GM12878 (cell line): ENCODE measurements around the gene AKAP11. TPM values are rescaled to one million over a fixed set of nuclear protein-coding genes. Genes with fewer than 3 reads are reported as not detected.
A peak's percentile ranks its signal among the peaks of the same experiment; 100 is the strongest.

Source experiments
- ATAC-seq: fragments of 200-7000 bp; cut with Tn5 transposase; 3 replicates; pipeline ENCODE4 v1.9.1; 2020; ENCODE audit warnings: mild to moderate bottlenecking, moderate library complexity
- BruUV-seq: library from RNA; stranded (reverse); fragments of 400-500 nt; replicated peaks from 2 replicates; lab custom pipeline; 2021; lab: Mats Ljungman, UMichigan
- CTCF ChIA-PET: fragments of 300-600 bp; sonication (Branson Sonifier 250); formaldehyde crosslinking; extraction: SDS; loops from one replicate; lab custom pipeline; 2021; ENCODE audit warnings: inconsistent platforms; lab: Yijun Ruan, JAX
- POLR2A ChIA-PET: fragments of 350-600 bp; formaldehyde crosslinking; extraction: SDS; loops from one replicate; lab custom pipeline; 2021; ENCODE audit warnings: inconsistent platforms; lab: Charles Lee
- RAD21 ChIA-PET: fragments of 300-600 bp; sonication (Branson Sonifier 250); formaldehyde crosslinking; loops from one replicate; lab custom pipeline; 2023; ENCODE audit warnings: antibody characterized with exemption; ENCODE audit not compliant: unreplicated experiment; lab: Charles Lee
- SMC1A ChIA-PET: fragments of 300-600 bp; sonication (Branson Sonifier 250); formaldehyde crosslinking; loops from one replicate; lab custom pipeline; 2023; ENCODE audit not compliant: unreplicated experiment, uncharacterized antibody; lab: Charles Lee
- DNase-seq: peaks from one replicate; pipeline ENCODE4 v3.0.0-alpha.2; 2011; ENCODE audit warnings: low read depth, low spot score
- FAIRE-seq: peaks from 3 replicates; lab custom pipeline; 2011; peaks lifted over from hg19 to GRCh38; lab: Jason Lieb, UNC
- H2AFZ ChIP-seq: 2 replicates; pipeline ENCODE4 v1.6.0; 2011; ENCODE audit warnings: low read depth, low read length, control low read depth; ENCODE audit not compliant: control insufficient read depth
- H3K27ac ChIP-seq: 2 replicates; pipeline ENCODE4 v1.5.1; 2011; ENCODE audit warnings: control low read depth; ENCODE audit not compliant: control insufficient read depth, insufficient read depth
- H3K27me3 ChIP-seq, 2 experiments: replicated peaks in 1 of 2; 2 replicates each; pipeline versions ENCODE4 v1.6.0 to v1.6.1; 2011; ENCODE audit warnings: low read length in 1 of 2; ENCODE audit not compliant: control insufficient read depth in 2 of 2, insufficient read depth in 2 of 2
- H3K36me3 ChIP-seq, 2 experiments: 2 replicates each; pipeline ENCODE4 v1.5.1; 2011; ENCODE audit warnings: low read length in 1 of 2; ENCODE audit not compliant: control insufficient read depth in 2 of 2, insufficient read depth in 2 of 2
- H3K4me1 ChIP-seq: 2 replicates; pipeline ENCODE4 v1.6.1; 2011; ENCODE audit warnings: mild to moderate bottlenecking, low read length, moderate library complexity, mixed read lengths; ENCODE audit not compliant: control insufficient read depth, insufficient read depth
- H3K4me2 ChIP-seq: 2 replicates; pipeline ENCODE4 v1.6.0; 2011; ENCODE audit warnings: control low read depth; ENCODE audit not compliant: control insufficient read depth, insufficient read depth
- H3K4me3 ChIP-seq: fragments of 200-600 bp; sonication (generic); 2 replicates; pipeline ENCODE4 v1.5.1; 2016
- H3K79me2 ChIP-seq: 2 replicates; pipeline ENCODE4 v1.6.0; 2011; ENCODE audit warnings: low read length; ENCODE audit not compliant: control insufficient read depth, insufficient read depth
- H3K9ac ChIP-seq: 2 replicates; pipeline ENCODE4 v1.8.0; 2011; ENCODE audit warnings: low read length, control low read depth, mixed read lengths; ENCODE audit not compliant: control insufficient read depth, insufficient read depth
- H3K9me3 ChIP-seq: replicated peaks from 3 replicates; pipeline ENCODE4 v1.5.1; 2011; ENCODE audit warnings: mild to moderate bottlenecking, low read length; ENCODE audit not compliant: control insufficient read depth, insufficient read depth
- H4K20me1 ChIP-seq: 2 replicates; pipeline ENCODE4 v1.6.0; 2011; ENCODE audit not compliant: control insufficient read depth, insufficient read depth
- ATF2 ChIP-seq: IDR thresholded peaks from 2 replicates; pipeline ENCODE4 v1.6.1; 2012; ENCODE audit warnings: low read length, inconsistent platforms
- BCL11A ChIP-seq: IDR thresholded peaks from 2 replicates; pipeline ENCODE4 v1.6.1; 2011; ENCODE audit warnings: low read depth, low read length
- CHD1 ChIP-seq: IDR thresholded peaks from 2 replicates; pipeline ENCODE4 v1.6.1; 2012; ENCODE audit warnings: low read depth, low read length, improper control_type of control experiment
- EZH2 ChIP-seq: IDR thresholded peaks from 2 replicates; pipeline ENCODE4 v1.6.1; 2012; ENCODE audit warnings: low read depth, mild to moderate bottlenecking, control low read depth, inconsistent platforms, low read length, borderline replicate concordance; ENCODE audit not compliant: control insufficient read depth
- FOXK2 ChIP-seq: fragments of 450-650 bp; IDR thresholded peaks from 2 replicates; pipeline ENCODE4 v1.6.1; 2017; ENCODE audit warnings: mild to moderate bottlenecking, moderate library complexity
- IRF5 ChIP-seq: fragments of 450-650 bp; IDR thresholded peaks from 2 replicates; pipeline ENCODE4 v1.6.1; 2017; ENCODE audit warnings: borderline replicate concordance
- KDM1A ChIP-seq: fragments of 200-600 bp; sonication (generic); IDR thresholded peaks from 2 replicates; pipeline ENCODE4 v1.6.1; 2016; ENCODE audit warnings: borderline replicate concordance
- KLF5 ChIP-seq: fragments of 450-650 bp; IDR thresholded peaks from 2 replicates; pipeline ENCODE4 v1.6.1; 2014; ENCODE audit warnings: mild to moderate bottlenecking; ENCODE audit not compliant: partially characterized antibody
- MTA3 ChIP-seq: IDR thresholded peaks from 2 replicates; pipeline ENCODE4 v1.6.1; 2012; ENCODE audit warnings: low read length, inconsistent platforms, borderline replicate concordance
- PML ChIP-seq: IDR thresholded peaks from 2 replicates; pipeline ENCODE4 v1.6.1; 2012; ENCODE audit warnings: low read length, inconsistent platforms
- POLR2AphosphoS5 ChIP-seq: IDR thresholded peaks from 2 replicates; pipeline ENCODE4 v1.6.1; 2011; ENCODE audit warnings: mild to moderate bottlenecking, low read length, inconsistent platforms
- RB1 ChIP-seq: fragments of 450-650 bp; formaldehyde crosslinking; IDR thresholded peaks from 2 replicates; pipeline ENCODE4 v1.6.1; 2017; ENCODE audit warnings: mild to moderate bottlenecking, borderline replicate concordance
- SREBF1 ChIP-seq: IDR thresholded peaks from 2 replicates; pipeline ENCODE4 v1.6.1; 2012; ENCODE audit warnings: mild to moderate bottlenecking, low read length
- SUPT20H ChIP-seq: IDR thresholded peaks from 2 replicates; pipeline ENCODE4 v1.6.1; 2011; ENCODE audit warnings: low read depth, mild to moderate bottlenecking, low read length, moderate library complexity, borderline replicate concordance; ENCODE audit not compliant: control insufficient read depth
- TAF1 ChIP-seq: IDR thresholded peaks from 2 replicates; pipeline ENCODE4 v1.6.1; 2011; ENCODE audit warnings: mild to moderate bottlenecking, low read depth, low read length, borderline replicate concordance
- TBL1XR1 ChIP-seq: IDR thresholded peaks from 2 replicates; pipeline ENCODE4 v1.6.1; 2012; ENCODE audit warnings: low read depth, low read length, improper control_type of control experiment
- TCF12 ChIP-seq: IDR thresholded peaks from 2 replicates; pipeline ENCODE4 v1.6.1; 2011; ENCODE audit warnings: low read depth, mild to moderate bottlenecking, low read length
- YY1 ChIP-seq: IDR thresholded peaks from 2 replicates; pipeline ENCODE4 v1.6.1; 2011; ENCODE audit warnings: low read depth, mild to moderate bottlenecking, low read length
- ZBTB4 ChIP-seq: fragments of 450-650 bp; formaldehyde crosslinking; IDR thresholded peaks from 2 replicates; pipeline ENCODE4 v1.4.0; 2022; ENCODE audit warnings: mild to moderate bottlenecking, moderate library complexity
- ZNF217 ChIP-seq: fragments of 450-650 bp; IDR thresholded peaks from 2 replicates; pipeline ENCODE4 v1.6.1; 2017; ENCODE audit warnings: antibody characterized with exemption, mild to moderate bottlenecking
- ZNF274 ChIP-seq: IDR thresholded peaks from one replicate; pipeline ENCODE4 v1.8.0; 2011; ENCODE audit not compliant: insufficient read length, insufficient read depth
- WGBS: methylation state at CpG from one replicate; pipeline ENCODE4 v1.1.6; 2016; ENCODE audit warnings: low lambda C conversion rate; ENCODE audit not compliant: insufficient replicate concordance, insufficient coverage; ENCODE audit errors: missing lambda C conversion rate; 5-methylcytosine and 5-hydroxymethylcytosine counted together
- in situ Hi-C: fragments of 300-500 bp; cut with MboI; formaldehyde crosslinking; loops from 9 replicates; pipeline ENCODE4 v1.14.3; 2018; ENCODE audit warnings: mixed read lengths
- intact Hi-C: fragments of 100-400 bp; cut with micrococcal nuclease; formaldehyde crosslinking; loops from one replicate; pipeline ENCODE4 v1.14.2; 2022; ENCODE audit not compliant: unreplicated experiment
- polyA plus RNA-seq, 11 experiments: library from polyadenylated mRNA; depleted of rRNA in 4 of 11; unstranded in 6 of 11; stranded (reverse) in 5 of 11; fragments of >200 nt; fragmentation: Nextera tagmentation in 4 of 11; fragmentation: Illumina TruSeq in 1 of 11; extraction: Ambion mirVana in 4 of 11; extraction: Trizol in 1 of 11; gene quantifications; 1 replicate in 1 of 11; 2 replicates in 10 of 11; pipeline versions ENCODE4 v1.2.1 to v1.2.3, GENCODE V29; 2011 to 2016; ENCODE audit warnings: inconsistent platforms in 2 of 11, missing spikeins in 2 of 11, low read depth in 1 of 11
- total RNA-seq, 4 experiments: library from RNA; depleted of rRNA in 3 of 4; stranded (reverse); fragments of >200 nt in 3 of 4; fragmentation: Illumina TruSeq in 1 of 4; extraction: Trizol in 1 of 4; gene quantifications; 2 replicates each; pipeline versions ENCODE4 v1.2.1 to v1.2.3, GENCODE V29; 2013 to 2021

AKAP11 gene
- total and polyA plus RNA-seq, 10 of the 15 experiments (the other 5 are each of a cell fraction or from before 2014, with no cell fraction given) = 4.8 to 36.8 (median 17.9) TPM

- Histone ChIP-seq H3K9ac (no peak overlapping the region), H3K27ac (no peak overlapping the region), H3K4me1 (peaks cover 9% of the 10 kb centered on the region; the same call in 1 of the 2 replicates), H4K20me1 (no peaks in the 10 kb centered on the region), H3K4me3 (no peak overlapping the region), H3K79me2 (no peaks in the 10 kb centered on the region), H3K36me3 (no peaks in the 10 kb centered on the region), H3K9me3 (no peaks in the 10 kb centered on the region), H3K4me2 (peak overlapping the region; percentile 23; the same call in 1 of the 2 replicates), H2AFZ (peak overlapping the region; percentile 24), H3K27me3 (no peaks in the 10 kb centered on the region)
- BruUV-seq = no TSS peak
- no peak for DNase-seq
- ChIA-PET CTCF (interaction anchor here (0.8 to 1.4 kb wide), 8 partner anchors 10 to 677 kb away, joined by 3 to 9 read pairs (median 4); no protein-coding TSS in a partner anchor), SMC1A (interaction anchor here (0.6 to 1.8 kb wide), 12 partner anchors 8 to 150 kb away, joined by 3 to 11 read pairs (median 4); no protein-coding TSS in a partner anchor), POLR2A (interaction anchor here (0.6 kb wide), 1 partner anchor 28 kb away, joined by 3 read pairs; no protein-coding TSS in a partner anchor), RAD21 (interaction anchor here (0.6 to 1.7 kb wide), 5 partner anchors 11 to 1459 kb away, joined by 3 to 11 read pairs (median 3); no protein-coding TSS in a partner anchor)
- 56% methylated on average over 3 of the region's 3 CpGs for WGBS
- peak; percentile 73 for ATAC-seq
- intact Hi-C loops = no loop called here
- in situ Hi-C loops = loop anchor here (25.0 kb wide), 1 partner anchor 1442 kb away; the partner anchor contains the start of gene ENOX1
- no peak for FAIRE-seq
- TF ChIP-seq TAF1 = no peak
- no peak for TF ChIP-seq SUPT20H
- no peak for TF ChIP-seq POLR2AphosphoS5
- TF ChIP-seq YY1 = no peak
- TF ChIP-seq BCL11A = no peak
- no peak for TF ChIP-seq KLF5
- no peak for TF ChIP-seq KDM1A
- TF ChIP-seq ATF2 = peak; percentile 41; the same call in 1 of the 2 replicates
- no peak for TF ChIP-seq IRF5
- no peak for TF ChIP-seq RB1
- TF ChIP-seq ZNF274 = no peak
- no peak for TF ChIP-seq ZBTB4 (CRISPR knock-in tag)
- TF ChIP-seq ZNF217 = no peak
- no peak for TF ChIP-seq FOXK2
- no peak for TF ChIP-seq SREBF1
- TF ChIP-seq TCF12 = no peak
- TF ChIP-seq MTA3 = 0 out of 2 replicates have a peak, but pooled peaks have one; percentile 35
- no peak for TF ChIP-seq PML
- no peak for TF ChIP-seq TBL1XR1
- no peak for TF ChIP-seq EZH2
- TF ChIP-seq CHD1 = no peak
Observed at GRCh38 chr13:42345367-42345766, 73.4 kb downstream of the AKAP11 start.
